ENCODE measurements around the gene STXBP1.

DNA sequence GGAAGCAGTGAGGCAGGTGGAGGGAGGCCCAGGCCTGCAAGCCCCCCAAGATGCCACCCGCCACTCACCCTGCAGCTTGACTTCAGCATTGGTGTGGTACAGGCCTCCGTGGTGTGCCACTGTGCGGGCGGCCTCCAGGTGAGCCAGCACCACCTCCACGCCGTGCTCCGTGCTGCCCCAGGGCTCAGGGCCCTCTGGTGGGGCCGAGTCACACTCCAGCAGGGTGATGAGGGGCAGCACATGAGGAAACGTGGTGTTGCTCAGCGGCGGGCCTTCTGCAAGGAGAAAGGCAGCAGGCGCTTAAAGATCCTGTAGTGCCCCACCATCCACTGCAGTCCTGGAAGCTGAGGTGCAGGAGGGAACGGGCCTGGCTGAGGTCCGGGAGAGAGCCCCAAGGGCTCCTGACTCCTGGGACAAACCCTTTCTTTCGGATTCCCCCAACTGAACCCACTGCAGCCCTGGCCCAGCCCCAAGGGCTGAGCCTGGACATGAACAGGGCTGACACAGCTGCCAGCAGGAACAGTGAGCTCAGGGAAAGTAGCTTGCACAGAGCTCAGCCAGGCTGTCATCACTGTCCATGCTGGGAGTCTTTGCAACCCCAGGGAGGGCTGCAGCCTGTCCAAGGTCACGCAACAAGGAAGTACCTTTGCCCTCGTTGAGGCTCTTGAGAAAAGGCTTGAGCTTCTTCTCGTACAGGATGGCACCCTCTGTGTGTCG, 127.7 kb downstream of the STXBP1 start:
- TF ChIP-seq EP300 (IDR thresholded peaks at IDR 0.05) (no peak), SMC3 (IDR thresholded peaks at IDR 0.05) (no peak), RAD21 (conservative IDR thresholded peaks at IDR 0.05 in 1 of 2, IDR thresholded peaks at IDR 0.05 in 1 of 2) (no peak), CEBPB (IDR thresholded peaks at IDR 0.05) (no peak), MAFK (IDR thresholded peaks at IDR 0.05; ENCODE audit: partially characterized antibody) (no peak), KDM1A (IDR thresholded peaks at IDR 0.05; ENCODE audit: low read depth) (no peak), POLR2A (IDR thresholded peaks at IDR 0.05; ENCODE audit: low read length) (no peak), HDAC2 (IDR thresholded peaks at IDR 0.05) (no peak), ESRRA (IDR thresholded peaks at IDR 0.05; ENCODE audit: borderline replicate concordance, low read length) (no peak), JUN (IDR thresholded peaks at IDR 0.05) (no peak), CBX2 (IDR thresholded peaks at IDR 0.05; ENCODE audit: borderline replicate concordance, low read depth) (no peak), HOXA7 (CRISPR knock-in tag; IDR thresholded peaks at IDR 0.05) (no peak), MYC (IDR thresholded peaks at IDR 0.05; ENCODE audit: borderline replicate concordance, low read length) (no peak)
- TF ChIP-seq, protein P1, sequence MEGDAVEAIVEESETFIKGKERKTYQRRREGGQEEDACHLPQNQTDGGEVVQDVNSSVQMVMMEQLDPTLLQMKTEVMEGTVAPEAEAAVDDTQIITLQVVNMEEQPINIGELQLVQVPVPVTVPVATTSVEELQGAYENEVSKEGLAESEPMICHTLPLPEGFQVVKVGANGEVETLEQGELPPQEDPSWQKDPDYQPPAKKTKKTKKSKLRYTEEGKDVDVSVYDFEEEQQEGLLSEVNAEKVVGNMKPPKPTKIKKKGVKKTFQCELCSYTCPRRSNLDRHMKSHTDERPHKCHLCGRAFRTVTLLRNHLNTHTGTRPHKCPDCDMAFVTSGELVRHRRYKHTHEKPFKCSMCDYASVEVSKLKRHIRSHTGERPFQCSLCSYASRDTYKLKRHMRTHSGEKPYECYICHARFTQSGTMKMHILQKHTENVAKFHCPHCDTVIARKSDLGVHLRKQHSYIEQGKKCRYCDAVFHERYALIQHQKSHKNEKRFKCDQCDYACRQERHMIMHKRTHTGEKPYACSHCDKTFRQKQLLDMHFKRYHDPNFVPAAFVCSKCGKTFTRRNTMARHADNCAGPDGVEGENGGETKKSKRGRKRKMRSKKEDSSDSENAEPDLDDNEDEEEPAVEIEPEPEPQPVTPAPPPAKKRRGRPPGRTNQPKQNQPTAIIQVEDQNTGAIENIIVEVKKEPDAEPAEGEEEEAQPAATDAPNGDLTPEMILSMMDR (IDR thresholded peaks at IDR 0.05): no peak
